ENCODE measurements around the gene OSR1.

The OSR1 gene

DNA sequence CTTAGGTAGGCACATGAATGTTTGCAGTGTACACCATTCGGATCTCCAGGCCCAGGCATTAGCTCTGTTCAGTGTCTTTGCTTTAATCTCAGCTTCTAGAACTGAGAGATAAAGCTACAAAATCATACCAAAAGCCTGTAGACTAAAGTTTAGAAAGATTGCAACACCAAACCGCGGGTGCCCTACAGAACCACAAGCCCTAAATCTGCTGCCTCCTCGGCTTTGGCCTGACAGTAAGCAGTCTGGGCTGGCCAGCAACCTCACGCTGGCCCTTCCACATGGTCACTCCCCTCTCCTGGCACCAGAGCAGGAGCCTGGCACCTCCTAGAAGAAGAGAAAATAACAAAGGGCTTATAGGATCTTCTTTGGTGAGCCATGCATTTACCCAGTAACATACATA lies 8.9 kb upstream of the OSR1 start:
- Histone ChIP-seq H3K4me3 (ENCODE audit: low read depth, low read length) (no peak overlapping the region), H3K36me3 (ENCODE audit: control insufficient read depth, insufficient read depth, low read length) (no peaks in the 10 kb centered on the region), H3K27ac (ENCODE audit: low read depth, low read length) (no peak overlapping the region), H3K9me3 (ENCODE audit: control insufficient read depth, insufficient read depth, low read length) (no peaks in the 10 kb centered on the region), H3K4me1 (ENCODE audit: control insufficient read depth, insufficient read depth, low read length) (peaks cover 4% of the 10 kb centered on the region; the same call in 1 of the 2 replicates), H3K9ac (ENCODE audit: low read depth, low read length) (no peak overlapping the region), H3K27me3 (ENCODE audit: control insufficient read depth, insufficient read depth, low read length) (peaks cover 66% of the 10 kb centered on the region)

DNA sequence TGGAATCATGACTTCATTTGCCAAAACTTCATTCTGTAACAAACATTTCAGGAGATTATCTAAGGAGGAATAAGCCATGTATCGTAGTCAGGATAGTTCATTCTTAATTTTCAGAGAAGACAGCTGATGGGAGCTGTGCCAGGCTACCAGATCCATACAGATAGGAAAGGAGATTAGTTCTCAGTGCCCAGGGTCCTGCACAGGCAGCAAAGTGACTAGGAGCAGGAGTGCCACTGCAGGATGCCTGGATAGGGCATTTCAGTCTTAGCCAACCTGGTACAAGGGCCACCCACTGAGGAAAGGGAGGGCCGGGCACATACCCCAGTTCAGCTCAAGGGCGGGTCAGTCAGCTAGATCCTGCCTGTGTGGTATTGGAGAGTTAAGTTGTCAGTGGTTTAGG lies 6.7 kb upstream of the OSR1 start:
- H3K4me3 ChIP-seq (ENCODE audit: low read depth, low read length) = no peak overlapping the region

DNA sequence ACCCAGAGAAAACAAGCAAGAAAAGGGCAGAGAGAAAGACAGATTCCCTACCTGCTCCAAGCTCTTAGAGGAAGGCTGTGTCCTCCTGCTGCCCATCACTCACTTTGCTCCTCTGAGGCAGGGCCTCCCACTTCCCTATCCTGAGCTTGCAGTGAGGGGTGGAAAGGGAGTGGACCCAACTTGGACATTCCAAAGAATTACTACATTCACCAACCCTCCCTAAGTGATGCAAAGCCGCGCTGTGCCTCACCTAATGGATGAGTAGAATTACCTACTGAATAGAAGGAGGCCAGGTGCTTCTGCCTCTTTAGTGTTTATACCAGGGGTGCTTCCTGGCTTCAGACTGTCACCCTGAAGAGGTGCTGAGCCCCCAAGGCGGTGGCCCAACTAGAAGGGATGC lies 5.6 kb upstream of the OSR1 start:
- H3K9ac ChIP-seq (ENCODE audit: low read depth, low read length) = no peak overlapping the region
- H3K27ac ChIP-seq (ENCODE audit: low read depth, low read length) = no peak overlapping the region
- no peak overlapping the region for H3K4me3 ChIP-seq (ENCODE audit: low read depth, low read length)
- peaks cover 91% of the 10 kb centered on the region for H3K27me3 ChIP-seq (ENCODE audit: control insufficient read depth, insufficient read depth, low read length)
- peaks cover 12% of the 10 kb centered on the region; the same call in 1 of the 2 replicates for H3K4me1 ChIP-seq (ENCODE audit: control insufficient read depth, insufficient read depth, low read length)
- no peaks in the 10 kb centered on the region for H3K36me3 ChIP-seq (ENCODE audit: control insufficient read depth, insufficient read depth, low read length)
- H3K9me3 ChIP-seq (ENCODE audit: control insufficient read depth, insufficient read depth, low read length) = no peaks in the 10 kb centered on the region

More for the DNA sequence above, 6.7 kb upstream of the OSR1 start:
- H3K36me3 ChIP-seq (ENCODE audit: control insufficient read depth, insufficient read depth, low read length) = no peaks in the 10 kb centered on the region
- peaks cover 7% of the 10 kb centered on the region; the same call in 1 of the 2 replicates for H3K4me1 ChIP-seq (ENCODE audit: control insufficient read depth, insufficient read depth, low read length)
- no peaks in the 10 kb centered on the region for H3K9me3 ChIP-seq (ENCODE audit: control insufficient read depth, insufficient read depth, low read length)
- H3K27me3 ChIP-seq (ENCODE audit: control insufficient read depth, insufficient read depth, low read length) = peaks cover 83% of the 10 kb centered on the region
- no peak overlapping the region for H3K27ac ChIP-seq (ENCODE audit: low read depth, low read length)
- H3K9ac ChIP-seq (ENCODE audit: low read depth, low read length) = no peak overlapping the region

DNA sequence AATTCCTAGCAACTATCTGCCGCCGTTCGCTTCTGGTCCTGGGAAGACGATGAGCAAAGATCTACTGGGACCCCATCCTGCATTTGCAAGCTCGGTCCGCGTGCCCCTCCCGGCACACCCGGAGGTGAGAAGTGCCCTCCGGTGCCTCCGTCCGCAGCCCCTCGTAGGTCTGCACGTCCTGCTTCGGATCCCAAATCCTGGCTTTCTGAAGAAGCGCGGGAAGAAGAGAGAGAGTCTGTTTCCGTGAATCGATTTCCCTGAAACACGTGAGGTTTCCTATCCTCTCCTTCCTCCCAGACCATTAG lies 5.0 kb upstream of the OSR1 start:
- no peak overlapping the region for H3K9ac ChIP-seq (ENCODE audit: low read depth, low read length)
- H3K4me3 ChIP-seq (ENCODE audit: low read depth, low read length) = peak overlapping the region; percentile 52
- H3K36me3 ChIP-seq (ENCODE audit: control insufficient read depth, insufficient read depth, low read length) = no peaks in the 10 kb centered on the region
- H3K27ac ChIP-seq (ENCODE audit: low read depth, low read length) = no peak overlapping the region
- no peaks in the 10 kb centered on the region for H3K9me3 ChIP-seq (ENCODE audit: control insufficient read depth, insufficient read depth, low read length)
- H3K27me3 ChIP-seq (ENCODE audit: control insufficient read depth, insufficient read depth, low read length) = peaks cover 96% of the 10 kb centered on the region
- peaks cover 12% of the 10 kb centered on the region; the same call in 1 of the 2 replicates for H3K4me1 ChIP-seq (ENCODE audit: control insufficient read depth, insufficient read depth, low read length)

DNA sequence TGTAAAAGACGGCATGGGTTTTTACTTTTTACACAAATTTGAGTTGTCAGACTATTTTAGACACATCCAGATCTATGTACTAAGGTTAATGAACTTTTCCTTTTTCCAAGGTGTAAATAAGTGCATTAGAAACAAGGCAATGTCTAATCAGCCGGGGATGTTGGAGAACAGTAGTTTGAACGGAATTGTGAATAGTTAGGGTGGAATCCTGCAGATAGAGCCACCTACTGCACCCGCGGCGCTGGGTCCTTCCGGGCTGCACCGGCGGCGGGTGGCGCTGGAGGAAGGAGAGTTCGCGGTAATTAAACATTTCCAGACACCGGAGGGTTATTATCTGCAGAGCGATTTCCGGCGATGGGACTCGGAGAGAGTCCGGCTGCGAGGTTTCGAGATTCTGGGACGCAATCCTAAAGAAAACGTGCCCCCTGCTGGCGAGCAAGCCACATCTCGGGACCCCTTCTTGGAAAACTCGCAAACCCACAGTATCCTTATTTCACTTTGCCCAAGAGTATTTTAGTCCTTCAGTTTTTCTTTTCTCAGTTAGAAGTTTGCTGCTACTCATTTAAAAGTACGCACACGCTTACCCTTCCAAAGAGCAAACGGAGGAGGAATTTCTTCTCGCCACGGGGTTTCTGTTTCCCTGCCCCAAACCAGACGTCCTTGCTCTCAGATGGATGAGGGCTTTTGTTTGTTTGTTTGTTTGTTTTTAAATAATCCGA lies 4.5 kb upstream of the OSR1 start:
- Histone ChIP-seq H3K9me3 (ENCODE audit: control insufficient read depth, insufficient read depth, low read length) (no peaks in the 10 kb centered on the region), H3K9ac (ENCODE audit: low read depth, low read length) (no peak overlapping the region), H3K4me1 (ENCODE audit: control insufficient read depth, insufficient read depth, low read length) (peaks cover 14% of the 10 kb centered on the region; the same call in 1 of the 2 replicates), H3K27ac (ENCODE audit: low read depth, low read length) (no peak overlapping the region), H3K27me3 (ENCODE audit: control insufficient read depth, insufficient read depth, low read length) (peaks cover 99% of the 10 kb centered on the region), H3K36me3 (ENCODE audit: control insufficient read depth, insufficient read depth, low read length) (no peaks in the 10 kb centered on the region), H3K4me3 (ENCODE audit: low read depth, low read length) (peak overlapping the region; percentile 52)

DNA sequence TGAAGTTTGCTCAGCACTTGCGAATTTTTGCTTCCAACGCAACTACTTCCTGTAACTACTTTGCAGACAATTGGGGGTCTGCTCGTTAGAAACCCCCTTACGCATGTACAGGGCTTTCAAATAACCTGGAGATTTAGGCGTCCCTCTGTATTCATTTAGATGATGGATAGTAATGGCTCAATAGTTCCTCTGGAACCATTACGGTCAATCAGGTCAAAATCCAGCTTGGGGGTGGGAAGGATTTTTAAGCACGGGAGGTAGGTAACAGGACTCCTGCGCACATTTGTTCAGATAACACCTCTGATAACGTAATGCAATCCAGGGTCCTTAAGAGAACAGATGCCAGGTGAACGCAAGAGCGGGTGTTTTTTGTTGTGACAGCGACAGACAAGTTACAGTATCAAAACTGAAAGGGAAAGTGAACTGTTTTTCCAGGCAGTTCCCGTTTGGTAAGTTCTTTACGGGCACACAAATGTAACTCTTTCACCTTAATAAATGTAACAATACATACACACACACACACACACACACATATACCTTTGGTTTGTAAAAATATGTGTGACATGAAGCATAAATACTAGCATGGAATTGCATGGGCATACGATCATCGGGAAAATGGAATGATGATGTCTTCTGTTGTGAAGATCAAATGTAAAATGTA lies 3.8 kb upstream of the OSR1 start:
- Histone ChIP-seq H3K4me3 (ENCODE audit: low read depth, low read length) (0 out of 2 replicates have a peak overlapping the region, but pooled peaks have one; percentile 31), H3K9ac (ENCODE audit: low read depth, low read length) (no peak overlapping the region), H3K9me3 (ENCODE audit: control insufficient read depth, insufficient read depth, low read length) (no peaks in the 10 kb centered on the region), H3K27me3 (ENCODE audit: control insufficient read depth, insufficient read depth, low read length) (peaks cover 99% of the 10 kb centered on the region), H3K27ac (ENCODE audit: low read depth, low read length) (no peak overlapping the region), H3K36me3 (ENCODE audit: control insufficient read depth, insufficient read depth, low read length) (no peaks in the 10 kb centered on the region), H3K4me1 (ENCODE audit: control insufficient read depth, insufficient read depth, low read length) (peaks cover 20% of the 10 kb centered on the region; the same call in 1 of the 2 replicates)

DNA sequence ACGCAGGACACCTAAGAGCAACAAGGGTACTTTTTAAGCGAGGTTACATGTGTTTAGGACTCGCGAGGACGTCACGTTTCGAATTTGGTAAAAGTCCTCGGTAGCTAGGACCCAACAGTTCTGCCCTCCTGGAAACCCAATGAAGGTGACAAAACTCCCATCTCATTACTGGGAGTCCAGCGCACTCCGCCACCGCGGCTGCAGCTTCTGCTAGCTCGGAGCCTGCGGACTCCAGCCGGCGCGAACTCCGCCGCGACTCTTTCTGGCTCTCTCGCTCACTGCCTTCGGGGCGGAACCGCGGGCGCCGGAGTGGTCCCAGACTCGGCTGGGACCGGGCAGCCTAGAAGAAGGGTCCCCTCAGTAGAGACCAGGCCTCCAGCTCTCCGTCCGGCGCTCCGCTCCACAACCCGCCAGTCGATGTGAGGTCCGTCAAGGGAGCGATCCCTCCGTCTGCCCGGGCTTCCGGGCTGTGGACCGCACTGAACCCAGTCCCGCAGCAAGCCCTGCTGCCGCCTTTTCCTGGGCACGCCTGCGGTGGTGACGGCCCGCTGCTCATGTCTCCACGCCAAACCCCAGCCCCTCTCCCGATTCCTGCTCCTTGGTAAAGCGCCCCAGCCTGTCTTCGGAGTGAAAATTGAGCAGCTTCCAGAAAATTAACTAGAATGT lies 3.0 kb upstream of the OSR1 start:
- H3K4me1 ChIP-seq (ENCODE audit: control insufficient read depth, insufficient read depth, low read length) = peaks cover 27% of the 10 kb centered on the region
- H3K27ac ChIP-seq (ENCODE audit: low read depth, low read length) = no peak overlapping the region
- peaks cover 99% of the 10 kb centered on the region for H3K27me3 ChIP-seq (ENCODE audit: control insufficient read depth, insufficient read depth, low read length)
- no peaks in the 10 kb centered on the region for H3K36me3 ChIP-seq (ENCODE audit: control insufficient read depth, insufficient read depth, low read length)
- no peak overlapping the region for H3K9ac ChIP-seq (ENCODE audit: low read depth, low read length)
- H3K9me3 ChIP-seq (ENCODE audit: control insufficient read depth, insufficient read depth, low read length) = no peaks in the 10 kb centered on the region
- H3K4me3 ChIP-seq (ENCODE audit: low read depth, low read length) = peak overlapping the region; percentile 31

DNA sequence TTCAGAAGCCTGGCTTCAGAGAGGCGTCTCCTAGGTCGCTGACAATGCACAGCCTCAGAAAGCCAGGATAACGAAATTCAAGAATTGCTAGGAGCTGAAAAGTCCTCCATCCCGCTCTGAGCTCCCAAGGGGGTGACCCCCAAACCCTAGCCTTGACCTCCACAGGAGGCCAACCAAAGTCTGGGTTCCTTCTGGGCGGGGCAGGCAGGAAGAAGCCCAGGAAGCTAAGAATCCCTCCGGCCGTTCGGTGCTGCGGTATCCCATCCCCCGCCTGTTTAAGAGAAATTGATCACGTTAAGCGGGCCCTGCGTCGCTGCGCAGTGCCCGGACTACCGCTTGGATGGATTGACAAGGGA lies 2.5 kb upstream of the OSR1 start:
- Histone ChIP-seq H3K27me3 (ENCODE audit: control insufficient read depth, insufficient read depth, low read length) (peaks cover 99% of the 10 kb centered on the region), H3K4me1 (ENCODE audit: control insufficient read depth, insufficient read depth, low read length) (peaks cover 30% of the 10 kb centered on the region), H3K27ac (ENCODE audit: low read depth, low read length) (no peak overlapping the region), H3K36me3 (ENCODE audit: control insufficient read depth, insufficient read depth, low read length) (no peaks in the 10 kb centered on the region), H3K4me3 (ENCODE audit: low read depth, low read length) (peak overlapping the region; percentile 31), H3K9me3 (ENCODE audit: control insufficient read depth, insufficient read depth, low read length) (no peaks in the 10 kb centered on the region), H3K9ac (ENCODE audit: low read depth, low read length) (no peak overlapping the region)

DNA sequence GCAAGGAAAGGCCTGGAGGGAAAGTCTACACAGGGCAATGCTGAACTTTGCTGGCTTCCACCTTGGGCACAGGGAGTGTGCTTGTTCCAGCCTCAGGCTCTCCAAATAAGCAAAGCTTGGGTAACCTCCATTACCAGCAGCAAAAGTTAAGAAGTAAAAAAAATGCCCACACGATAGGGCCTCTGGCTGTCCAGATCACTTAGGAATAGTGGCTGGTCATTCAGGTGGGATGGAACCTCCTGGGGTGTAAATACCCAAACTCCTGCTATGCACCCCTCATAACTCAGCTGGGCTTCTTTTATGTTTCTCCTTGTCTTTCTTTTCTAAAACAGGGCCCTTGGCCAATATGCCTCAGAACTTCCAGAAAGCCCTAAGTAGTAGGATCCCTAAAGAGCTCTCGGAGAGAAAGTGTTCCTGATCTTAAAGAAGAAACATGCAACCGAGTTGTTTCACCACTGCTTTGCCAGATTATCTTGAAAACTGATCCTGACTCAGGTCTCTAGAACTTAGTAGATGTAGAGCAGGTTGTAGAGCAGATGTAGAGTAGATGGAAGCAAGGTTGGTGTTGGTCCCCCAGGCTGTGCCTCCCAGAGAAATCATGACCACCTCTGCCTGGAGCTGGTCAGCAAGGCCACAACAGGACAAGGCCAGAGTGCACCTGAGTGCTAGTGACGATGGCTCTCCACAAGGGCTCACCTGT lies 2.0 kb upstream of the OSR1 start:
- H3K9me3 ChIP-seq (ENCODE audit: control insufficient read depth, insufficient read depth, low read length) = no peaks in the 10 kb centered on the region
- H3K4me3 ChIP-seq (ENCODE audit: low read depth, low read length) = no peak overlapping the region
- H3K36me3 ChIP-seq (ENCODE audit: control insufficient read depth, insufficient read depth, low read length) = no peaks in the 10 kb centered on the region
- no peak overlapping the region for H3K9ac ChIP-seq (ENCODE audit: low read depth, low read length)
- H3K4me1 ChIP-seq (ENCODE audit: control insufficient read depth, insufficient read depth, low read length) = peaks cover 30% of the 10 kb centered on the region
- H3K27me3 ChIP-seq (ENCODE audit: control insufficient read depth, insufficient read depth, low read length) = peaks cover 99% of the 10 kb centered on the region
- H3K27ac ChIP-seq (ENCODE audit: low read depth, low read length) = no peak overlapping the region

DNA sequence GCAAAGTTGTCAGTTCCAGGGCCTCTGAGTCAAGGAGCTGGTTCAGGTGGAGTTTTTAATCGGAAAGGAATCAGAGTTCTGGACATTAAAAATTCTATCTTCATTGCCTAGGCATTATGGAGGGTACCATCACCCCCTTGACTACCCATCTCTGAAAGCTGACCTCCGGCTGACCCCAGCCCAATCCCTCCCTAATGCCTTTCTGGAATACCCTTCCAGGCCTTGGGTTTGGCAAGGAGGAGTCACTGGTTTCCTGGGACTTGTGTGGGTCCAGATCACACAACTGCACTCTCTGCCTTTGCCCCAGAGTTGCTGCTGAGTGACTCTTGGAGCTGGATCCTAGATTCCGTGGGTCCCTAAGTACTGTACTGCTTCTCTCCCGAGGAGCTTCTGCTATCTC lies 1.0 kb upstream of the OSR1 start:
- H3K27me3 ChIP-seq (ENCODE audit: control insufficient read depth, insufficient read depth, low read length) = peaks cover 99% of the 10 kb centered on the region
- no peaks in the 10 kb centered on the region for H3K9me3 ChIP-seq (ENCODE audit: control insufficient read depth, insufficient read depth, low read length)
- no peak overlapping the region; the same call in 1 of the 2 replicates for H3K4me3 ChIP-seq (ENCODE audit: low read depth, low read length)
- no peaks in the 10 kb centered on the region for H3K36me3 ChIP-seq (ENCODE audit: control insufficient read depth, insufficient read depth, low read length)
- peaks cover 30% of the 10 kb centered on the region for H3K4me1 ChIP-seq (ENCODE audit: control insufficient read depth, insufficient read depth, low read length)
- no peak overlapping the region for H3K27ac ChIP-seq (ENCODE audit: low read depth, low read length)
- H3K9ac ChIP-seq (ENCODE audit: low read depth, low read length) = no peak overlapping the region

DNA sequence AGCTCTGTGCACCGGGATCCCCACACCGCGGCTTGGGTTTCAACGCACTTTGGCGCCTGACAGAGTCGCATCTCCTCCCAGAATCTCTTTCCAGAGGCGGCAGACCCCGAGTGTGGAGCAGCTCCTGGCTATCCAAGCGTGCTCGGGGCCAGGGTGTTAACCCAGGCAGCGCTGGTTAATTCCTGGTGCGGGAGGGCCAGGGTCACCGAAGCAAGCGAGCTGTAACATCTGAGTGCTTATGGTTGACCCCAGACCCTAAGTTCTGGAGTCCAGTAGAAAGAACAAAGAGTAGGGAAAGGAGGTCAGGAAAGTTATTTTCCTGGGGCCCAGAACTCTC lies 566 bp upstream of the OSR1 start:
- H3K27me3 ChIP-seq (ENCODE audit: control insufficient read depth, insufficient read depth, low read length) = peaks cover 99% of the 10 kb centered on the region
- no peak overlapping the region for H3K9ac ChIP-seq (ENCODE audit: low read depth, low read length)
- peaks cover 30% of the 10 kb centered on the region for H3K4me1 ChIP-seq (ENCODE audit: control insufficient read depth, insufficient read depth, low read length)

More for the DNA sequence above, 566 bp upstream of the OSR1 start:
- no peaks in the 10 kb centered on the region for H3K9me3 ChIP-seq (ENCODE audit: control insufficient read depth, insufficient read depth, low read length)
- no peak overlapping the region for H3K27ac ChIP-seq (ENCODE audit: low read depth, low read length)
- peak overlapping the region; percentile 68 for H3K4me3 ChIP-seq (ENCODE audit: low read depth, low read length)
- no peaks in the 10 kb centered on the region for H3K36me3 ChIP-seq (ENCODE audit: control insufficient read depth, insufficient read depth, low read length)

All from HUES48 (cell line).